ENCODE measurements around the gene THEMIS. TPM values are rescaled to one million over a fixed set of nuclear protein-coding genes. Genes with fewer than 3 reads are reported as not detected.

THEMIS gene
- total RNA-seq, 2 donors from 2014 or later = 0.43 to 0.56 TPM

- no peak for TF ChIP-seq CTCF (IDR thresholded peaks at IDR 0.05)
- H3K4me1 ChIP-seq = peaks cover 0 to 5% of the 10 kb centered on the region in 2 donors
- no peak overlapping the region for H3K4me3 ChIP-seq
Measured at GRCh38 chr6:127718694-127719093, 182.2 kb downstream of the THEMIS start.

GRCh38 chr6:127717384-127717783 lies 183.5 kb downstream of the THEMIS start:
- no peaks in the 10 kb centered on the region for H3K27me3 ChIP-seq
- DNase-seq (ENCODE audit: low spot score) = no peak
- H3K4me3 ChIP-seq = no peak overlapping the region
- peaks cover 0 to 5% of the 10 kb centered on the region in 2 donors for H3K4me1 ChIP-seq
- no peaks in the 10 kb centered on the region for H3K36me3 ChIP-seq
- no peaks in the 10 kb centered on the region for H3K9me3 ChIP-seq
- no peak for TF ChIP-seq CTCF (IDR thresholded peaks at IDR 0.05)
- no peak overlapping the region for H3K27ac ChIP-seq

More at GRCh38 chr6:127718694-127719093, 182.2 kb downstream of the THEMIS start:
- H3K36me3 ChIP-seq = no peaks in the 10 kb centered on the region
- H3K27me3 ChIP-seq = no peaks in the 10 kb centered on the region
- no peak for DNase-seq (ENCODE audit: low spot score)
- no peaks in the 10 kb centered on the region for H3K9me3 ChIP-seq
- H3K27ac ChIP-seq = no peak overlapping the region

- Histone ChIP-seq H3K9me3 (no peaks in the 10 kb centered on the region), H3K27ac (no peak overlapping the region), H3K36me3 (no peaks in the 10 kb centered on the region), H3K27me3 (no peaks in the 10 kb centered on the region), H3K4me1 (peaks cover 0 to 5% of the 10 kb centered on the region in 2 donors), H3K4me3 (no peak overlapping the region)
- TF ChIP-seq CTCF (IDR thresholded peaks at IDR 0.05) = no peak
- no peak for DNase-seq (ENCODE audit: low spot score)
Measured at GRCh38 chr6:127716465-127716864, 184.4 kb downstream of the THEMIS start.

GRCh38 chr6:127710668-127711067 lies 190.2 kb downstream of the THEMIS start:
- H3K4me3 ChIP-seq = no peak overlapping the region
- H3K9me3 ChIP-seq = no peaks in the 10 kb centered on the region
- DNase-seq (ENCODE audit: low spot score) = no peak
- H3K27me3 ChIP-seq = no peaks in the 10 kb centered on the region
- no peak overlapping the region for H3K27ac ChIP-seq
- H3K36me3 ChIP-seq = no peaks in the 10 kb centered on the region
- no peak for TF ChIP-seq CTCF (IDR thresholded peaks at IDR 0.05)
- no peaks in the 10 kb centered on the region for H3K4me1 ChIP-seq

- no peaks in the 10 kb centered on the region for H3K36me3 ChIP-seq
- TF ChIP-seq CTCF (IDR thresholded peaks at IDR 0.05) = no peak
Measured at GRCh38 chr6:127706216-127706615, 194.6 kb downstream of the THEMIS start.

GRCh38 chr6:127695108-127695507 lies 205.8 kb downstream of the THEMIS start:
- Histone ChIP-seq H3K4me1 (no peaks in the 10 kb centered on the region), H3K36me3 (no peaks in the 10 kb centered on the region), H3K9me3 (no peaks in the 10 kb centered on the region), H3K27ac (no peak overlapping the region), H3K27me3 (no peaks in the 10 kb centered on the region), H3K4me3 (no peak overlapping the region)
- TF ChIP-seq CTCF (IDR thresholded peaks at IDR 0.05) = no peak
- DNase-seq (ENCODE audit: low spot score) = no peak

More at GRCh38 chr6:127706216-127706615, 194.6 kb downstream of the THEMIS start:
- Histone ChIP-seq H3K4me1 (no peaks in the 10 kb centered on the region), H3K27me3 (no peaks in the 10 kb centered on the region), H3K4me3 (no peak overlapping the region), H3K27ac (no peak overlapping the region), H3K9me3 (no peaks in the 10 kb centered on the region)
- no peak for DNase-seq (ENCODE audit: low spot score)
